Thyroid gland (tissue), 4 donors: ENCODE data around the gene MAP3K5.

Experiments
- CTCF ChIP-seq, 6 experiments: fragments of 200-600 bp in 3 of 6; fragments of 450-650 bp in 3 of 6; sonication (generic) in 3 of 6; IDR thresholded peaks; one replicate each; pipeline ENCODE4 v1.5.1; 2016 to 2019; ENCODE audit warnings: antibody characterized with exemption in 6 of 6, mild to moderate bottlenecking in 2 of 6, inconsistent platforms in 1 of 6, moderate library complexity in 1 of 6
- POLR2A ChIP-seq, 2 donors: fragments of 450-650 bp; IDR thresholded peaks; one replicate each; pipeline ENCODE4 v1.6.1; 2017; ENCODE audit warnings: antibody characterized with exemption in 2 of 2, mild to moderate bottlenecking in 2 of 2, moderate library complexity in 1 of 2

GRCh38 chr6:136591617-136592016, 200.7 kb downstream of the MAP3K5 start:
- TF ChIP-seq CTCF (IDR thresholded peaks at IDR 0.05) (no peak), POLR2A (IDR thresholded peaks at IDR 0.05) (no peak)
